GM18951 (cell line): ENCODE results near the gene ZNF333.
"Not testable (repeated sequence)": the region's sequence is repeated elsewhere in the genome, so short reads cannot be mapped to it uniquely, and the experiment has no call there.

Experiments
- POLR2A ChIP-seq: IDR thresholded peaks from 4 replicates; pipeline ENCODE4 v1.6.1; 2011; ENCODE audit warnings: mild to moderate bottlenecking; ENCODE audit not compliant: insufficient read length, insufficient read depth; ENCODE audit errors: extremely low read depth
- in situ Hi-C: fragments of 300-500 bp; cut with MboI; formaldehyde crosslinking; loops from one replicate; pipeline ENCODE4 v1.12.0; 2022; ENCODE audit warnings: low sequenced_read_pairs, mixed read lengths, inconsistent platforms; ENCODE audit not compliant: unreplicated experiment

The ZNF333 gene

DNA sequence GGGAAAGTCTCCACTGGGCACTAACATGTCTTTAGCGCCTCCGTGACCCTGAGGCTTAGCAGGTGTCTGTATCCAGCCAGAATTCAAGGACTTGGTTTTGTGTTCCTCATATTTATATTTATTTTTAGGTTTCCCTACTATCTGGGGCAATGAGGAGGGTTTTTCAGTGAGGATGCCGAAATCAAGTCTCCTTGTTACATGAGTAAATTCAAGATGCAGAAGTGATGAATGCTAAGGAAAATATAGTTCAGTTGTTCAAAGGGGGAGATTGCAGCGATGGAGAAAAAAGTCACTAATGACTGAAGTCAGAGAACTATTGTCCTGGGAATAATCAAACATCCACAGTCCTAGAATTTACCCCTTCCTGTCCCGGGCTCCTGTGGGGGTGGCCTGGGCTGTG lies 89.3 kb downstream of the ZNF333 start:
- no peak for TF ChIP-seq POLR2A
- in situ Hi-C loops: no loop called here

DNA sequence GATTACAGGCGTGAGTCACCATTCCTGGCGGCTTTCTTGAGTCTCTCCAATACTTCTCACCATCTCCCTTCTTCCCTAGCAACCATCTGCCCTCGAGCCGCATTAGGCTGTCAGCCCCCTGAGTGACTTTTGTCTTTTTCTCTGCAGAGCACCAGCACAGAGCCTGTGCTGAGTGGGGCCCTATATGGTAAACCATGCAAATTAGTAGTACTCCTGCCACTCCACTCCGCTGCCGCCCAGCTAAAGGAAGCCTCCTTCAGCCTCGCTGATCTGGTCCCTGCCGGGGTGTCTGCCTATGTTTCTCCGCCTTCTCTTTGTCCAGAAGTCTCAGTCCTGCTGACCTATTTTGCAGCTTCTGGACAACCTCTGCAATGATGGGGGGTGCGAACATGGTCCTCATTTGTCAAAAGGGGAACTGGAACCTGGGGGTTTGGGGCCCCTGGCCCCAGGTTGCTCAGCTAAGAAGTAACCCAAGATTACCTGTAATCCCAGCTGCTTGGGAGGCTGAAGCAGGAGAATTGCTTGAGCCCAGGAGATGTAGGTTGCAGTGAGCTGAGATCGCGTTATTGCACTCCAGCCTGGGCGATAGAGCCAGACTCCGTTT lies 90.9 kb downstream of the ZNF333 start:
- in situ Hi-C loops: not testable (repeated sequence)

GRCh38 chr19:14781713-14782536 lies 92.1 kb downstream of the ZNF333 start:
- in situ Hi-C loops: not testable (repeated sequence)

GRCh38 chr19:14782626-14783409 lies 93.0 kb downstream of the ZNF333 start:
- in situ Hi-C loops: no loop called here
- TF ChIP-seq POLR2A: no peak
